Fibroblast of lung (primary cell): ENCODE measurements around the gene CCDC12. TPM values are rescaled to one million over a fixed set of nuclear protein-coding genes. Genes with fewer than 3 reads are reported as not detected.

Experiments used
- DNase-seq, 2 donors: peaks; one replicate each; pipeline versions ENCODE4 v3.0.0 to v3.0.0-alpha.2; 2010; ENCODE audit warnings: low read depth in 2 of 2
- H2AFZ ChIP-seq: 2 replicates; pipeline ENCODE4 v1.5.1; 2012; ENCODE audit warnings: low read length, control low read depth, inconsistent platforms
- H3K27ac ChIP-seq: 2 replicates; pipeline ENCODE4 v1.5.1; 2011; ENCODE audit warnings: low read length, control low read depth; ENCODE audit not compliant: insufficient read depth
- H3K27me3 ChIP-seq: 2 replicates; pipeline ENCODE4 v1.5.1; 2011; ENCODE audit warnings: mild to moderate bottlenecking, low read length; ENCODE audit not compliant: control insufficient read depth, insufficient read depth
- H3K36me3 ChIP-seq: 2 replicates; pipeline ENCODE4 v1.5.1; 2011; ENCODE audit warnings: low read length; ENCODE audit not compliant: control insufficient read depth, insufficient read depth
- H3K4me1 ChIP-seq: 2 replicates; pipeline ENCODE4 v1.5.1; 2011; ENCODE audit warnings: low read length; ENCODE audit not compliant: control insufficient read depth, insufficient read depth; ENCODE audit errors: extremely low read depth
- H3K4me2 ChIP-seq: 2 replicates; pipeline ENCODE4 v1.5.1; 2011; ENCODE audit warnings: low read length, control low read depth; ENCODE audit not compliant: insufficient read depth; ENCODE audit errors: extremely low read depth
- H3K4me3 ChIP-seq, 4 experiments: fragments of 200-600 bp in 1 of 4; sonication (generic) in 1 of 4; replicated peaks in 1 of 4; 2 replicates each; pipeline ENCODE4 v1.5.1; 2011 to 2016; ENCODE audit warnings: low read length in 4 of 4, low read depth in 3 of 4, mild to moderate bottlenecking in 3 of 4, control low read depth in 2 of 4, inconsistent platforms in 1 of 4, mixed read lengths in 1 of 4; ENCODE audit not compliant: insufficient read depth in 1 of 4; ENCODE audit errors: control extremely low read depth in 1 of 4
- H3K79me2 ChIP-seq: 2 replicates; pipeline ENCODE4 v1.5.1; 2012; ENCODE audit warnings: mild to moderate bottlenecking, low read length, inconsistent platforms; ENCODE audit not compliant: control insufficient read depth, insufficient read depth
- H3K9ac ChIP-seq: 2 replicates; pipeline ENCODE4 v1.5.1; 2011; ENCODE audit warnings: mild to moderate bottlenecking, low read length, control low read depth; ENCODE audit not compliant: insufficient read depth
- H3K9me3 ChIP-seq: 2 replicates; pipeline ENCODE4 v1.5.1; 2012; ENCODE audit warnings: low read depth, low read length; ENCODE audit not compliant: control insufficient read depth, insufficient read depth
- H4K20me1 ChIP-seq: 2 replicates; pipeline ENCODE4 v1.5.1; 2011; ENCODE audit warnings: low read length; ENCODE audit not compliant: control insufficient read depth, insufficient read depth; ENCODE audit errors: extremely low read depth
- CTCF ChIP-seq, 2 donors: IDR thresholded peaks in 1 of 2; conservative IDR thresholded peaks in 1 of 2; 1 replicate in 1 of 2; 2 replicates in 1 of 2; pipeline ENCODE4 v1.5.1; 2011 to 2012; ENCODE audit warnings: low read length in 2 of 2, control low read depth in 1 of 2, inconsistent platforms in 1 of 2, low read depth in 1 of 2, mild to moderate bottlenecking in 1 of 2
- EZH2 ChIP-seq: IDR thresholded peaks from 2 replicates; pipeline ENCODE4 v1.5.1; 2012; ENCODE audit warnings: low read length, control low read depth, mild to moderate bottlenecking; ENCODE audit errors: missing control alignments
- polyA plus RNA-seq, 2 donors: library from polyadenylated mRNA; depleted of rRNA in 1 of 2; stranded (reverse) in 1 of 2; unstranded in 1 of 2; fragments of >200 nt; gene quantifications; 2 replicates each; pipeline ENCODE4 v1.2.1, GENCODE V29; 2011 to 2012; ENCODE audit warnings: missing spikeins in 1 of 2
- total RNA-seq: library from RNA; depleted of rRNA; stranded (reverse); fragments of >200 nt; gene quantifications from 2 replicates; pipeline ENCODE4 v1.2.1, GENCODE V29; 2014

The CCDC12 gene
- total and polyA plus RNA-seq, 2 donors (not counting 1 experiment from before 2014, with no cell fraction given), result 28.0 to 29.2 TPM

- Histone ChIP-seq H3K9me3 (no peaks in the 10 kb centered on the region), H3K4me3 (no peak overlapping the region), H3K27me3 (no peaks in the 10 kb centered on the region), H3K79me2 (no peaks in the 10 kb centered on the region), H3K4me2 (no peak overlapping the region), H3K36me3 (no peaks in the 10 kb centered on the region), H4K20me1 (no peaks in the 10 kb centered on the region), H2AFZ (no peak overlapping the region), H3K9ac (no peak overlapping the region), H3K4me1 (no peaks in the 10 kb centered on the region), H3K27ac (no peak overlapping the region)
- no peak for TF ChIP-seq EZH2
- TF ChIP-seq CTCF (conservative IDR thresholded peaks at IDR 0.05 in 1 of 2, IDR thresholded peaks at IDR 0.05 in 1 of 2; ENCODE audit: low read depth in 1 of 2, low read length in 2 of 2), result no peak
- no peak for DNase-seq
These were observed 23.1 kb upstream of the CCDC12 start for GRCh38 chr3:46999516-47000197.

GRCh38 chr3:46998852-46999515 is 22.4 kb upstream of the CCDC12 start:
- TF ChIP-seq EZH2, result no peak
- TF ChIP-seq CTCF (conservative IDR thresholded peaks at IDR 0.05 in 1 of 2, IDR thresholded peaks at IDR 0.05 in 1 of 2; ENCODE audit: low read depth in 1 of 2, low read length in 2 of 2), result no peak
- no peak for DNase-seq

GRCh38 chr3:46998121-46998851 is 21.7 kb upstream of the CCDC12 start:
- peak; percentile 34 to 39 for DNase-seq
- no peaks in the 10 kb centered on the region for H3K79me2 ChIP-seq
- H3K4me1 ChIP-seq, result no peaks in the 10 kb centered on the region
- no peaks in the 10 kb centered on the region for H3K27me3 ChIP-seq
- H3K4me3 ChIP-seq, result no peak overlapping the region
- no peaks in the 10 kb centered on the region for H4K20me1 ChIP-seq
- no peaks in the 10 kb centered on the region for H3K9me3 ChIP-seq
- H3K9ac ChIP-seq, result no peak overlapping the region
- no peak overlapping the region for H3K4me2 ChIP-seq
- no peaks in the 10 kb centered on the region for H3K36me3 ChIP-seq
- TF ChIP-seq CTCF (conservative IDR thresholded peaks at IDR 0.05 in 1 of 2, IDR thresholded peaks at IDR 0.05 in 1 of 2; ENCODE audit: low read depth in 1 of 2, low read length in 2 of 2), result peak; percentile 46 to 67
- no peak for TF ChIP-seq EZH2
- no peak overlapping the region for H3K27ac ChIP-seq
- no peak overlapping the region for H2AFZ ChIP-seq

More at GRCh38 chr3:46998852-46999515, 22.4 kb upstream of the CCDC12 start:
- no peak overlapping the region for H2AFZ ChIP-seq
- H3K27me3 ChIP-seq, result no peaks in the 10 kb centered on the region
- H4K20me1 ChIP-seq, result no peaks in the 10 kb centered on the region
- no peak overlapping the region for H3K27ac ChIP-seq
- no peak overlapping the region for H3K4me3 ChIP-seq
- no peaks in the 10 kb centered on the region for H3K4me1 ChIP-seq
- H3K4me2 ChIP-seq, result no peak overlapping the region
- no peaks in the 10 kb centered on the region for H3K79me2 ChIP-seq
- H3K9me3 ChIP-seq, result no peaks in the 10 kb centered on the region
- H3K9ac ChIP-seq, result no peak overlapping the region
- H3K36me3 ChIP-seq, result no peaks in the 10 kb centered on the region
